Measurements from ENCODE around the gene BRPF3. TPM values are rescaled to one million over a fixed set of nuclear protein-coding genes. Genes with fewer than 3 reads are reported as not detected.

BRPF3 gene
- total RNA-seq, 1 donor from 2014 or later = 32.0 TPM

- H3K4me2 ChIP-seq (ENCODE audit: low read length) = no peak overlapping the region
- DNase-seq (ENCODE audit: low read depth) (no peak), FAIRE-seq (no peak)
- no peaks in the 10 kb centered on the region for H3K79me2 ChIP-seq (ENCODE audit: insufficient read depth, low read length)
- Mint-ChIP-seq H3K4me3 (ENCODE audit: unreplicated experiment) (no peak overlapping the region), H3K4me1 (ENCODE audit: low read depth, unreplicated experiment) (no peaks in the 10 kb centered on the region), H3K36me3 (ENCODE audit: low read depth, unreplicated experiment) (peaks cover 24% of the 10 kb centered on the region), H3K9me3 (ENCODE audit: unreplicated experiment) (no peaks in the 10 kb centered on the region), H3K27me3 (ENCODE audit: low read depth, unreplicated experiment) (no peaks in the 10 kb centered on the region), H3K27ac (ENCODE audit: unreplicated experiment) (no peak overlapping the region)
- TF ChIP-seq CTCF (IDR thresholded peaks at IDR 0.05; ENCODE audit: insufficient read depth, low read depth, low read length) (no peak), EZH2 (IDR thresholded peaks at IDR 0.05; ENCODE audit: insufficient read depth, low read length) (no peak)
- H3K27me3 ChIP-seq (ENCODE audit: insufficient read depth, low read length) = no peaks in the 10 kb centered on the region
- no peak overlapping the region for H2AFZ ChIP-seq (ENCODE audit: low read depth, low read length)
- no peaks in the 10 kb centered on the region for H3K9me3 ChIP-seq (ENCODE audit: insufficient read depth, low read depth, low read length)
- H3K4me3 ChIP-seq (ENCODE audit: insufficient read depth, low read depth, low read length) = no peak overlapping the region
- no peak overlapping the region for H3K27ac ChIP-seq (ENCODE audit: low read depth, low read length)
- H3K9ac ChIP-seq (ENCODE audit: low read length) = no peak overlapping the region
- H4K20me1 ChIP-seq (ENCODE audit: insufficient read depth, low read length) = peaks cover 70% of the 10 kb centered on the region
- H3K36me3 ChIP-seq (ENCODE audit: insufficient read depth, low read length) = peaks cover 62% of the 10 kb centered on the region
- no peaks in the 10 kb centered on the region for H3K4me1 ChIP-seq (ENCODE audit: insufficient read depth, low read length)
These were observed 22.5 kb downstream of the BRPF3 start for GRCh38 chr6:36219081-36219480.

- DNase-seq (ENCODE audit: low read depth) = no peak
- Histone ChIP-seq H3K4me3 (ENCODE audit: insufficient read depth, low read depth, low read length) (no peak overlapping the region), H3K27ac (ENCODE audit: low read depth, low read length) (no peak overlapping the region), H3K36me3 (ENCODE audit: insufficient read depth, low read length) (peaks cover 67% of the 10 kb centered on the region), H2AFZ (ENCODE audit: low read depth, low read length) (no peak overlapping the region), H3K27me3 (ENCODE audit: insufficient read depth, low read length) (no peaks in the 10 kb centered on the region), H3K4me2 (ENCODE audit: low read length) (no peak overlapping the region), H3K79me2 (ENCODE audit: insufficient read depth, low read length) (no peaks in the 10 kb centered on the region), H4K20me1 (ENCODE audit: insufficient read depth, low read length) (peaks cover 72% of the 10 kb centered on the region), H3K4me1 (ENCODE audit: insufficient read depth, low read length) (no peaks in the 10 kb centered on the region), H3K9ac (ENCODE audit: low read length) (no peak overlapping the region), H3K9me3 (ENCODE audit: insufficient read depth, low read depth, low read length) (no peaks in the 10 kb centered on the region)
- no peak overlapping the region for H3K4me3 Mint-ChIP-seq (ENCODE audit: unreplicated experiment)
- FAIRE-seq = no peak
- no peak overlapping the region for H3K27ac Mint-ChIP-seq (ENCODE audit: unreplicated experiment)
- no peaks in the 10 kb centered on the region for H3K9me3 Mint-ChIP-seq (ENCODE audit: unreplicated experiment)
- peaks cover 4% of the 10 kb centered on the region for H3K4me1 Mint-ChIP-seq (ENCODE audit: low read depth, unreplicated experiment)
- peaks cover 20% of the 10 kb centered on the region for H3K36me3 Mint-ChIP-seq (ENCODE audit: low read depth, unreplicated experiment)
- no peaks in the 10 kb centered on the region for H3K27me3 Mint-ChIP-seq (ENCODE audit: low read depth, unreplicated experiment)
- TF ChIP-seq CTCF (IDR thresholded peaks at IDR 0.05; ENCODE audit: insufficient read depth, low read depth, low read length) = no peak
- TF ChIP-seq EZH2 (IDR thresholded peaks at IDR 0.05; ENCODE audit: insufficient read depth, low read length) = no peak
These were observed 23.7 kb downstream of the BRPF3 start for GRCh38 chr6:36220226-36220625.

GRCh38 chr6:36221674-36222073 lies 25.1 kb downstream of the BRPF3 start:
- H3K27ac Mint-ChIP-seq (ENCODE audit: unreplicated experiment) = no peak overlapping the region
- no peak for FAIRE-seq
- Histone ChIP-seq H3K9me3 (ENCODE audit: insufficient read depth, low read depth, low read length) (no peaks in the 10 kb centered on the region), H3K9ac (ENCODE audit: low read length) (no peak overlapping the region), H3K27me3 (ENCODE audit: insufficient read depth, low read length) (no peaks in the 10 kb centered on the region), H3K4me3 (ENCODE audit: insufficient read depth, low read depth, low read length) (no peak overlapping the region), H3K4me1 (ENCODE audit: insufficient read depth, low read length) (no peaks in the 10 kb centered on the region), H3K79me2 (ENCODE audit: insufficient read depth, low read length) (no peaks in the 10 kb centered on the region), H3K4me2 (ENCODE audit: low read length) (no peak overlapping the region), H3K27ac (ENCODE audit: low read depth, low read length) (no peak overlapping the region), H3K36me3 (ENCODE audit: insufficient read depth, low read length) (peaks cover 67% of the 10 kb centered on the region), H4K20me1 (ENCODE audit: insufficient read depth, low read length) (peaks cover 59% of the 10 kb centered on the region), H2AFZ (ENCODE audit: low read depth, low read length) (no peak overlapping the region)
- H3K36me3 Mint-ChIP-seq (ENCODE audit: low read depth, unreplicated experiment) = peaks cover 14% of the 10 kb centered on the region
- no peak for DNase-seq (ENCODE audit: low read depth)
- peaks cover 7% of the 10 kb centered on the region for H3K4me1 Mint-ChIP-seq (ENCODE audit: low read depth, unreplicated experiment)
- no peaks in the 10 kb centered on the region for H3K9me3 Mint-ChIP-seq (ENCODE audit: unreplicated experiment)
- TF ChIP-seq EZH2 (IDR thresholded peaks at IDR 0.05; ENCODE audit: insufficient read depth, low read length) (no peak), CTCF (IDR thresholded peaks at IDR 0.05; ENCODE audit: insufficient read depth, low read depth, low read length) (no peak)
- H3K27me3 Mint-ChIP-seq (ENCODE audit: low read depth, unreplicated experiment) = no peaks in the 10 kb centered on the region
- H3K4me3 Mint-ChIP-seq (ENCODE audit: unreplicated experiment) = no peak overlapping the region

Measured in astrocyte (in vitro differentiated cells and primary cell).